ENCODE data around the gene STAM.
"Not testable (repeated sequence)": the region's sequence is repeated elsewhere in the genome, so short reads cannot be mapped to it uniquely, and the experiment has no call there.

Gene STAM

GRCh38 chr10:17682236-17682946, 38.4 kb downstream of the STAM start:
- DNase-seq, result no peak

GRCh38 chr10:17683541-17683940, 39.6 kb downstream of the STAM start:
- no peak for DNase-seq

- no peak for DNase-seq
Measured at GRCh38 chr10:17684537-17684936, 40.6 kb downstream of the STAM start.

GRCh38 chr10:17685233-17685840, 41.4 kb downstream of the STAM start:
- no peak for DNase-seq

- DNase-seq, result no peak
Measured at GRCh38 chr10:17687117-17687831, 43.3 kb downstream of the STAM start.

GRCh38 chr10:17689137-17689536, 45.2 kb downstream of the STAM start:
- no peak for DNase-seq

GRCh38 chr10:17693009-17693408, 49.1 kb downstream of the STAM start:
- no peak for DNase-seq

- DNase-seq, result no peak
Measured at GRCh38 chr10:17698696-17699095, 54.7 kb downstream of the STAM start.

GRCh38 chr10:17701301-17701700, 57.4 kb downstream of the STAM start:
- no peak for DNase-seq

- DNase-seq, result no peak
Measured at GRCh38 chr10:17703706-17704105, 59.8 kb downstream of the STAM start.

GRCh38 chr10:17708821-17709220, 64.9 kb downstream of the STAM start:
- DNase-seq, result no peak

GRCh38 chr10:17709492-17709891, 65.5 kb downstream of the STAM start:
- DNase-seq, result no peak

GRCh38 chr10:17710181-17710580, 66.2 kb downstream of the STAM start:
- no peak for DNase-seq

GRCh38 chr10:17712053-17712452, 68.1 kb downstream of the STAM start:
- DNase-seq, result no peak

- DNase-seq, result no peak
Measured at GRCh38 chr10:17712717-17713471, 68.9 kb downstream of the STAM start.

GRCh38 chr10:17713758-17714157, 69.8 kb downstream of the STAM start:
- no peak for DNase-seq

- DNase-seq, result no peak
Measured at GRCh38 chr10:17716161-17716560, 72.2 kb downstream of the STAM start.

- DNase-seq, result not testable (repeated sequence)
Measured at GRCh38 chr10:17722317-17723014, 78.5 kb downstream of the STAM start.

GRCh38 chr10:17725703-17726102, 81.8 kb downstream of the STAM start:
- no peak for DNase-seq

- no peak for DNase-seq
Measured at GRCh38 chr10:17729630-17730029, 85.7 kb downstream of the STAM start.

GRCh38 chr10:17730667-17731066, 86.7 kb downstream of the STAM start:
- DNase-seq, result no peak

GRCh38 chr10:17731331-17732020, 87.5 kb downstream of the STAM start:
- DNase-seq, result no peak

Measured in NCI-H187 (cell line).